H9 (cell line): ENCODE results near the gene IQCK. TPM values are rescaled to one million over a fixed set of nuclear protein-coding genes. Genes with fewer than 3 reads are reported as not detected.

ENCODE experiments used
- DNase-seq: peaks from one replicate; pipeline ENCODE4 v3.0.0-alpha.2; 2017
- H2AFZ ChIP-seq: one replicate; pipeline ENCODE4 v1.6.1; 2013; ENCODE audit warnings: mild to moderate bottlenecking, low read length, control low read depth, moderate library complexity
- H2AK5ac ChIP-seq: 2 replicates; pipeline ENCODE4 v1.6.1; 2013; ENCODE audit warnings: low read length, control low read depth, mixed read lengths; ENCODE audit not compliant: insufficient read length
- H2BK120ac ChIP-seq: one replicate; pipeline ENCODE4 v1.6.1; 2013; ENCODE audit warnings: low read depth, mild to moderate bottlenecking, low read length, control low read depth, inconsistent platforms; ENCODE audit not compliant: poor library complexity, severe bottlenecking
- H2BK12ac ChIP-seq: 2 replicates; pipeline ENCODE4 v1.6.1; 2013; ENCODE audit warnings: low read length, control low read depth, mixed read lengths, low read depth; ENCODE audit not compliant: insufficient read length
- H2BK15ac ChIP-seq: 2 replicates; pipeline ENCODE4 v1.6.1; 2013; ENCODE audit warnings: low read depth, low read length, control low read depth
- H2BK20ac ChIP-seq: one replicate; pipeline ENCODE4 v1.6.1; 2013; ENCODE audit warnings: low read depth, mild to moderate bottlenecking, low read length, control low read depth, inconsistent platforms; ENCODE audit not compliant: poor library complexity, severe bottlenecking
- H2BK5ac ChIP-seq: 2 replicates; pipeline ENCODE4 v1.6.1; 2013; ENCODE audit warnings: low read length, control low read depth, mixed read lengths; ENCODE audit not compliant: insufficient read length
- H3K14ac ChIP-seq: 2 replicates; pipeline ENCODE4 v1.6.1; 2013; ENCODE audit warnings: low read length, control low read depth; ENCODE audit not compliant: insufficient read depth
- H3K18ac ChIP-seq: 2 replicates; pipeline ENCODE4 v1.6.1; 2013; ENCODE audit warnings: low read depth, mild to moderate bottlenecking, mixed read lengths, low read length, control low read depth; ENCODE audit not compliant: insufficient read length
- H3K23ac ChIP-seq: 2 replicates; pipeline ENCODE4 v1.6.1; 2013; ENCODE audit warnings: low read length, control low read depth, mixed read lengths, low read depth; ENCODE audit not compliant: insufficient read length
- H3K23me2 ChIP-seq: 2 replicates; pipeline ENCODE4 v1.6.1; 2013; ENCODE audit warnings: low read depth, mild to moderate bottlenecking, mixed read lengths, low read length, control low read depth; ENCODE audit not compliant: insufficient read length, poor library complexity, severe bottlenecking
- H3K27ac ChIP-seq: 2 replicates; pipeline ENCODE4 v1.5.1; 2013; ENCODE audit warnings: low read length, control low read depth, mixed read lengths, low read depth; ENCODE audit not compliant: insufficient read length
- H3K27me3 ChIP-seq: 2 replicates; pipeline ENCODE4 v1.6.1; 2013; ENCODE audit warnings: low read length, control low read depth, inconsistent platforms; ENCODE audit not compliant: insufficient read depth
- H3K4ac ChIP-seq: 2 replicates; pipeline ENCODE4 v1.6.1; 2013; ENCODE audit warnings: low read depth, mild to moderate bottlenecking, control low read depth, inconsistent platforms, low read length, moderate library complexity
- H3K4me1 ChIP-seq: 2 replicates; pipeline ENCODE4 v1.6.1; 2013; ENCODE audit warnings: low read length, control low read depth, inconsistent platforms; ENCODE audit not compliant: insufficient read depth
- H3K4me2 ChIP-seq: 2 replicates; pipeline ENCODE4 v1.6.1; 2013; ENCODE audit warnings: low read length, control low read depth, mixed read lengths; ENCODE audit not compliant: insufficient read length, insufficient read depth
- H3K56ac ChIP-seq: 2 replicates; pipeline ENCODE4 v1.6.1; 2013; ENCODE audit warnings: low read depth, mild to moderate bottlenecking, mixed read lengths, low read length, control low read depth; ENCODE audit not compliant: insufficient read length
- H3K79me1 ChIP-seq: 2 replicates; pipeline ENCODE4 v1.6.1; 2013; ENCODE audit warnings: low read depth, mild to moderate bottlenecking, moderate library complexity, low read length, control low read depth, inconsistent platforms; ENCODE audit not compliant: insufficient read depth, poor library complexity, severe bottlenecking
- H3K79me2 ChIP-seq: 2 replicates; pipeline ENCODE4 v1.6.1; 2013; ENCODE audit warnings: low read length, control low read depth, inconsistent platforms; ENCODE audit not compliant: insufficient read depth
- H3K9ac ChIP-seq: 2 replicates; pipeline ENCODE4 v1.6.1; 2013; ENCODE audit warnings: low read length, control low read depth, mixed read lengths; ENCODE audit not compliant: insufficient read length; ENCODE audit errors: extremely low read depth
- H3K9me3 ChIP-seq: one replicate; pipeline ENCODE4 v1.6.1; 2013; ENCODE audit warnings: low read depth, low read length, inconsistent platforms; ENCODE audit not compliant: control insufficient read depth
- H3T11ph ChIP-seq: one replicate; pipeline ENCODE4 v1.6.1; 2013; ENCODE audit warnings: mild to moderate bottlenecking, low read length, control low read depth, inconsistent platforms
- H4K20me1 ChIP-seq: one replicate; pipeline ENCODE4 v1.6.1; 2013; ENCODE audit not compliant: control insufficient read depth, insufficient read length, insufficient read depth
- H4K5ac ChIP-seq: 2 replicates; pipeline ENCODE4 v1.6.1; 2013; ENCODE audit warnings: low read depth, mild to moderate bottlenecking, mixed read lengths, low read length, control low read depth; ENCODE audit not compliant: insufficient read length
- H4K8ac ChIP-seq: replicated peaks from 2 replicates; pipeline ENCODE4 v1.6.1; 2013; ENCODE audit warnings: low read length, control low read depth, mixed read lengths, low read depth; ENCODE audit not compliant: insufficient read length
- H4K91ac ChIP-seq: 2 replicates; pipeline ENCODE4 v1.6.1; 2013; ENCODE audit warnings: low read depth, mild to moderate bottlenecking, moderate library complexity, mixed read lengths, low read length, control low read depth; ENCODE audit not compliant: insufficient read length
- H3K27ac Mint-ChIP-seq, 3 experiments: 2 replicates in 2 of 3; 3 replicates in 1 of 3; pipeline ENCODE4 v1.8.0; 2020 to 2021; ENCODE audit warnings: mixed read lengths in 3 of 3, mild to moderate bottlenecking in 1 of 3, moderate library complexity in 1 of 3
- H3K27me3 Mint-ChIP-seq: 2 replicates; pipeline ENCODE4 v1.8.0; 2021; ENCODE audit warnings: low read depth, mild to moderate bottlenecking, moderate library complexity, mixed read lengths
- H3K36me3 Mint-ChIP-seq, 3 experiments: 2 replicates in 2 of 3; 3 replicates in 1 of 3; pipeline ENCODE4 v1.8.0; 2020 to 2021; ENCODE audit warnings: low read depth in 3 of 3, mixed read lengths in 3 of 3; ENCODE audit not compliant: insufficient read depth in 1 of 3
- H3K4me1 Mint-ChIP-seq, 2 experiments: 2 replicates each; pipeline ENCODE4 v1.8.0; 2020; ENCODE audit warnings: mixed read lengths in 2 of 2
- H3K4me3 Mint-ChIP-seq, 2 experiments: 2 replicates in 1 of 2; 3 replicates in 1 of 2; pipeline ENCODE4 v1.8.0; 2020 to 2021; ENCODE audit warnings: mild to moderate bottlenecking in 2 of 2, mixed read lengths in 2 of 2, moderate library complexity in 1 of 2
- H3K9me3 Mint-ChIP-seq, 2 experiments: 2 replicates in 1 of 2; 3 replicates in 1 of 2; pipeline ENCODE4 v1.8.0; 2020; ENCODE audit warnings: mild to moderate bottlenecking in 2 of 2, mixed read lengths in 2 of 2, moderate library complexity in 1 of 2
- WGBS: extraction: QIAGEN DNeasy Blood & Tissue Kit; methylation state at CpG from one replicate; pipeline ENCODE4 v1.1.7; 2013; ENCODE audit warnings: missing lambda C conversion rate, low lambda C conversion rate, mixed read lengths; ENCODE audit not compliant: insufficient read length; ENCODE audit errors: extremely low coverage; 5-methylcytosine and 5-hydroxymethylcytosine counted together
- total RNA-seq: library from RNA; stranded (reverse); gene quantifications from 2 replicates; pipeline ENCODE4 v1.2.1, GENCODE V29; 2021
- TF ChIP-seq, protein P1 (sequence below): fragments of 200-600 bp; sonication (generic); conservative IDR thresholded peaks from 3 replicates; pipeline ENCODE4 v1.8.0; 2021; ENCODE audit warnings: antibody characterized with exemption, mild to moderate bottlenecking

IQCK gene
- total RNA-seq, 1 experiment from 2014 or later, result 9.0 TPM

DNA sequence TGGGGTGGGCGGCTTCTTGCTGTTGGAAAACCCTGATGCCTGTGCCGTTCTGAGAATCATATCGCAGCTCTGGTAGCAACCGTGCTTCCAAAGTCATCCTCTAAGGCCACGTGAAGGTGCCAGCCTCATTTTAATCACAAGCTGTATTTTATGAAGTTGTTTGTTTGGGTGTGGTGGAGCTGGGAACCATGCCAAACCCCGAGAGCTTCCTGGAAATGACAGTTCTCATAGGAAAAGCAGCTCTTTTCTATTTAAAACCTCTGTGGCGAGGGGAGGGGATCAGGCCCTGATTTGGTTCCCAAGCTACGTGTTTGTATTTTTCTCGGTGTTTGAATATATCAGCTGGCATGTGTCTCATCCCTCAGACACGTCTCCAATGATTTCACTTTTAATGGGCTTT lies 21.7 kb upstream of the IQCK start:
- Histone ChIP-seq H3K4ac (no peak overlapping the region), H2AFZ (no peak overlapping the region), H3T11ph (no peak overlapping the region), H3K27ac (no peak overlapping the region), H3K56ac (no peak overlapping the region), H4K91ac (no peak overlapping the region), H4K8ac (no peak overlapping the region), H4K5ac (no peak overlapping the region), H3K14ac (no peak overlapping the region), H3K23ac (no peak overlapping the region), H2AK5ac (no peak overlapping the region), H3K27me3 (no peaks in the 10 kb centered on the region), H2BK5ac (no peak overlapping the region), H3K79me2 (no peaks in the 10 kb centered on the region), H2BK120ac (no peak overlapping the region), H2BK15ac (no peak overlapping the region), H3K9me3 (no peaks in the 10 kb centered on the region), H3K79me1 (no peaks in the 10 kb centered on the region), H3K18ac (no peak overlapping the region), H3K23me2 (no peaks in the 10 kb centered on the region), H3K4me1 (no peaks in the 10 kb centered on the region), H4K20me1 (no peaks in the 10 kb centered on the region), H3K4me2 (no peak overlapping the region), H2BK12ac (no peak overlapping the region), H3K9ac (no peak overlapping the region), H2BK20ac (no peak overlapping the region)
- no peak overlapping the region for H3K4me3 Mint-ChIP-seq
- no peaks in the 10 kb centered on the region for H3K27me3 Mint-ChIP-seq
- DNase-seq, result no peak
- H3K36me3 Mint-ChIP-seq, result peaks cover 44 to 87% (median 86%) of the 10 kb centered on the region in 3 experiments
- no peaks in the 10 kb centered on the region for H3K4me1 Mint-ChIP-seq
- peaks cover 0 to 9% of the 10 kb centered on the region in 2 experiments; a peak in 1 of 5 replicates for H3K9me3 Mint-ChIP-seq
- no peak overlapping the region; a peak in 1 of 7 replicates for H3K27ac Mint-ChIP-seq
- WGBS, result no CpG with 5 or more reads among the region's 10 CpGs
- TF ChIP-seq, protein P1, sequence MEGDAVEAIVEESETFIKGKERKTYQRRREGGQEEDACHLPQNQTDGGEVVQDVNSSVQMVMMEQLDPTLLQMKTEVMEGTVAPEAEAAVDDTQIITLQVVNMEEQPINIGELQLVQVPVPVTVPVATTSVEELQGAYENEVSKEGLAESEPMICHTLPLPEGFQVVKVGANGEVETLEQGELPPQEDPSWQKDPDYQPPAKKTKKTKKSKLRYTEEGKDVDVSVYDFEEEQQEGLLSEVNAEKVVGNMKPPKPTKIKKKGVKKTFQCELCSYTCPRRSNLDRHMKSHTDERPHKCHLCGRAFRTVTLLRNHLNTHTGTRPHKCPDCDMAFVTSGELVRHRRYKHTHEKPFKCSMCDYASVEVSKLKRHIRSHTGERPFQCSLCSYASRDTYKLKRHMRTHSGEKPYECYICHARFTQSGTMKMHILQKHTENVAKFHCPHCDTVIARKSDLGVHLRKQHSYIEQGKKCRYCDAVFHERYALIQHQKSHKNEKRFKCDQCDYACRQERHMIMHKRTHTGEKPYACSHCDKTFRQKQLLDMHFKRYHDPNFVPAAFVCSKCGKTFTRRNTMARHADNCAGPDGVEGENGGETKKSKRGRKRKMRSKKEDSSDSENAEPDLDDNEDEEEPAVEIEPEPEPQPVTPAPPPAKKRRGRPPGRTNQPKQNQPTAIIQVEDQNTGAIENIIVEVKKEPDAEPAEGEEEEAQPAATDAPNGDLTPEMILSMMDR, result no peak
